Measurements from ENCODE around the gene SIX3.

- TF ChIP-seq POLR2AphosphoS5 (IDR thresholded peaks at IDR 0.05; ENCODE audit: low read depth), result no peak
- TF ChIP-seq CTCF (IDR thresholded peaks at IDR 0.05; ENCODE audit: insufficient read depth, low read length), result no peak
- TF ChIP-seq GABPA (IDR thresholded peaks at IDR 0.05; ENCODE audit: low read depth), result no peak
- TF ChIP-seq REST (IDR thresholded peaks at IDR 0.05; ENCODE audit: insufficient replicate concordance, low read depth), result no peak
Observed at GRCh38 chr2:44895061-44895460, 46.4 kb upstream of the SIX3 start.

Data from HL-60 (cell line).